ENCODE data around the gene HSPA12B.
A peak's percentile ranks its signal among the peaks of the same experiment; 100 is the strongest.

The HSPA12B gene

DNA sequence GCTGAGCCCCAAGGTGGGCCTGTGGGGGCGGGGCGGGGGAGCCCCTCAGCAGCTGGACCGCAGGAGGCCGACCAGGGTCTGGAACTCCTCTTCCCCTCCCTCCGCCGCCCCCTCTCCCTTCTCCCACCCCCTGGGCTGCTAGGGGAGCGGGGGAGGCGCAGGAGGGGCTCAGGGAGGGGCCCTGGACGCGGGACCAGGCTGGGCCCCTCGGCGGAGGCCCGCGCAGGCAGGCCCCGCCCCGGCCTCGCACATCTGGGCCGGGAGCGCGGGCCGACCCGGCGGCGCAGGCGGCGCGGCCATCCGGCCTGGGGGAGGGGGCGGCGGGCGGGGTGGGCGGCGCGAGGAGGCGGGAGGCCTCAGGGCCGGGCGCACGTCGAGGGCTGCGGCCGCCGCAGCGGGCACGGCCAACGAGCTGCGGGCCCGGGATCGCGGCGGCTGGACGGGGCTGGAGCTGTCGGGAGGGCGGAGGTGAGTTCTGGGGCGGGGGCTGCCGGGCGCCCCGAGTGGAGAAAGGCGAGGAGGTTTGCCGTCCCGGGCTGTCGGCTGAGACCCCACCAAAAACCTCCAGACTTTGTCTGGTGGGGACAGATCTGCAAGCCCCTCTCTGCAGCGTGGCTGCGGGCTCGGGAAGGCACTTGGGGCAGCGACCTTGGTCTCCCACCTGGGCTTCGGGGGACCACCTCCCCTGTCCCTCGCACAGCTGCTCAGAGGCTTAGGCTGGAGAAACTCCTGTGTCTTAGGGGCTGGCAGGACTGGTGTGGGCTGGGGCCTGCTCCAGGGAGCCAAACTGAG lies at the start of gene HSPA12B:
HSPA12B (plus strand) TSS at position 359 of the 792 bp plus-strand sequence. CDS start 5,990 bp downstream, outside the sequence.
- DNase-seq (ENCODE audit: low read depth) = no peak

DNA sequence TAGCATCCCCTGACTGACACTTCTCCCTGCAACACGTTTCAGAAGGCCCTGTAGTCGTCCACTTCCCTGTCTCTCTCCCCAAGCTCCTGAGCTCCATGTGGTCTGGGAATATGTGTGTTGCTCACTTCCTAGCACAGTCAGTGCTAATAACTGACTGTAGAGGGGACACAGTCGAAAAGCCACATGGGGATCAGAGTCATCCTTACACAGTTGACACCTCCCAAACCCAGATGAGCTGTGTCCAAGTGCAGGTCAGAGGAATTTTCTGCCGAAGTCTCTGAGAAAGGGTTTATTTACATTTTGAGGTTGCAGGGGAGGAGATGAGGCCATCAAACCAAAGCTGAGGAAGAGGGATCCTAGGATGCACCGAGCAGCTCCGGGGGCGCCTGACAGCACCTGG lies 47.1 kb upstream of the HSPA12B start:
- no peak for DNase-seq (ENCODE audit: low read depth)

- DNase-seq (ENCODE audit: low read depth) = no peak
Measured at GRCh38 chr20:3686421-3686820, 46.1 kb upstream of the HSPA12B start.

GRCh38 chr20:3686867-3687321 lies 45.6 kb upstream of the HSPA12B start:
- DNase-seq (ENCODE audit: low read depth) = peak; percentile 93

DNA sequence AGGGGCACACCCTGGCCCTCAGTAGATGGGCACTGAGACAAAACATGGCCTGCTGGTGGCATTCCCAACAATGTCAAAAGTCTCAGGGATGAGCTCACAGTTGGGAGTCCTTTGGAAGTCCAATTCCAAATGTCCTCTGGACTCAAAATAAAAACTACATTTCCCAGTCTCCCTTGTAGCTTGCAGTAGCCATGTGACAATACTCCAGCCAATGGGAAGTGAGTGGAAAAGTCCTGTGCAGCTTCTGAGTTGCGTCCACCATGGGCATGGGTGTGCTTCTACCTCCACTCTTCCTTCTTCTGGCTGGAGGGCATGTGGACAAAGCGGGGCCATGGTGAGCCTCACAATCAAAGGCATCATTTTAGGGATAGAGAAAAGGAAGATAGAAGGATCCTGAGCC lies 44.8 kb upstream of the HSPA12B start:
- peak; percentile 73 for DNase-seq (ENCODE audit: low read depth)

GRCh38 chr20:3689978-3690377 lies 42.5 kb upstream of the HSPA12B start:
- DNase-seq (ENCODE audit: low read depth) = no peak

DNA sequence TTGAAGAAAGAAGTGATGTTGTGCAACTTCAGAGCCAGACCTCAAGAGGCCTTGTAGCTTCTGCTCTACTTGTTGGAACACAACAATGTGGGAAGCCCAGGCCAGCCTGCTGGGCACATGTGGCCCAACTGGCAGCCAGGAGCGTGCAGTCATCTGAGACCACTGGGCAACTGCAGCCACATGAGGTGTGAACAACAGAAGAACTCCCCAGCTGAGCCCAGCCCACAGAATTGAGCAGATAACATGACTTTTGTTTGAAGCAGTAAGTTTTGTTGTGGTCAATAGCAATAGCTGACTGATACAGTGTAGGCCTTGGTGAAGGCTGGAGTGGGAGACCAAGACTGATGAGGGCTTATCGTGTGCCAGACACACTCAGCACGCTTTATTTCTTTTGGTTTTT lies 42.1 kb upstream of the HSPA12B start:
- DNase-seq (ENCODE audit: low read depth) = no peak

GRCh38 chr20:3691306-3691705 lies 41.2 kb upstream of the HSPA12B start:
- DNase-seq (ENCODE audit: low read depth) = no peak

- DNase-seq (ENCODE audit: low read depth) = no peak
Measured at GRCh38 chr20:3691897-3692296, 40.6 kb upstream of the HSPA12B start.

DNA sequence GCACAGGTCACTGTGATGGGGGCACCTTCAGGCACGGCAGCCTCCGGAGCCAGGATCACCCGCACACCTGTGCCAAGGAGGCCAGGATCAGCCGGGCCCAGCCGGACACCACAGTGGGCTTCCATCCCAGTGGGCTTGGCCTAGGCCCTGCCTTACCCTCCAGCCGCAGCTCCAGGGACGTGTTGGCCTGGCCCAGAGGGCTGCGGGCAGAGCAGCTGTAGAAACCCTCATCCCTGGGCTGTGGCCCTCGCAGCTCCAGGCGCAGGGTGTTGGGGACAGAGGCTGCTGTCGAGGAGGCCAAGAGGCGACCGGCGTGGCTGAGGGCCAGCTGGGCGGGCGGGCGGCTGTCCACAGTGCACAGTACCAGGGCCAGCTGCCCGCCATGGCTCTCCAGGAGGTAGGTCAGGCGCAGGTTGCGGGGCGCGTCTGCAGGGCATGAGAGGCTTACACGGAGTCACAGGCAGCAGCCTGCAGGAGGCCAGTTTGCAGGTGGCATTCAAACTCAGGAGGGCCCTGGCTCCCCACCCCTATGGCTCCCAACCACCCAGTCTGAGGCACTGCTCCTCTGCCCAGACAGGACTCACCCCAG lies 39.7 kb upstream of the HSPA12B start:
- DNase-seq (ENCODE audit: low read depth) = no peak

DNA sequence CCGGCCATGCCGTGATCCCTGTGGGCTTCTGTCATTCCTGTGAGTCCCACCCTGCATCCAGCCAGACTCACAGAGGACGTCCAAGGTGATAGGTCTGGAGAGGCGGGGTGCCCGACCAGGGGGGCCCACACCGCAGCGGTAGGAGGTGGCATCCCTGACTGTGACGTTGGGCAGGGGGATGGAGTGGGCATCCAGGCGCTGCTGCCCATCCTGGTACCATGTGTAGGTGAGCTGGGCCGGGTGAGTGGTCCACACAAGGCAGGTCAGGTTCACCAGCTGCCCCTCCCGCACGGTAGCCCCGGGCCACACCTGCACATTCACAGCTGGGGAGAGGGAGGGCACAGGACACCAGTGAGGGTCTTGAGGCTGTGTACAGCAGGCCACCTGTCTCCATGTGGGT lies 39.1 kb upstream of the HSPA12B start:
- no peak for DNase-seq (ENCODE audit: low read depth)

DNA sequence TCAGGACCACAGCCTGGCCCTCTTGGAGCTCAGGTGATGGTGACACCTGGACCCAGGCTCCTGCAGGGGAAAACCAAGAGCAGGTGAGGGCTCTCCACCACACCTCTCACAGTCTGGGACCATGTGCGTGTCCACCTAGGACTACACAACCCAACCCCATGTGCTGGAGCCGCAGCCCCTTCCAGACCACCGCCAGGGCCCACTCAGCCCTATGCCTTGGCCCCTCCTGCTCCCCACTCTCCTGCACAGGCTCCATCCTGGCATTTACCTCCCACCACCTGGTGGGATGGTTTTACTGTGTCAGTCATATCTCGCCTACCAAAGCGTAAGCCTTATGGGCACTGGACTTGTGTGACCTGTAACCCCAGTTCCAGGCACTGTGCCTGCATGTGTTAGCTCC lies 37.6 kb upstream of the HSPA12B start:
- no peak for DNase-seq (ENCODE audit: low read depth)

GRCh38 chr20:3696200-3696599 lies 36.3 kb upstream of the HSPA12B start:
- DNase-seq (ENCODE audit: low read depth) = no peak

GRCh38 chr20:3696745-3697587 lies 35.5 kb upstream of the HSPA12B start:
- DNase-seq (ENCODE audit: low read depth) = no peak

DNA sequence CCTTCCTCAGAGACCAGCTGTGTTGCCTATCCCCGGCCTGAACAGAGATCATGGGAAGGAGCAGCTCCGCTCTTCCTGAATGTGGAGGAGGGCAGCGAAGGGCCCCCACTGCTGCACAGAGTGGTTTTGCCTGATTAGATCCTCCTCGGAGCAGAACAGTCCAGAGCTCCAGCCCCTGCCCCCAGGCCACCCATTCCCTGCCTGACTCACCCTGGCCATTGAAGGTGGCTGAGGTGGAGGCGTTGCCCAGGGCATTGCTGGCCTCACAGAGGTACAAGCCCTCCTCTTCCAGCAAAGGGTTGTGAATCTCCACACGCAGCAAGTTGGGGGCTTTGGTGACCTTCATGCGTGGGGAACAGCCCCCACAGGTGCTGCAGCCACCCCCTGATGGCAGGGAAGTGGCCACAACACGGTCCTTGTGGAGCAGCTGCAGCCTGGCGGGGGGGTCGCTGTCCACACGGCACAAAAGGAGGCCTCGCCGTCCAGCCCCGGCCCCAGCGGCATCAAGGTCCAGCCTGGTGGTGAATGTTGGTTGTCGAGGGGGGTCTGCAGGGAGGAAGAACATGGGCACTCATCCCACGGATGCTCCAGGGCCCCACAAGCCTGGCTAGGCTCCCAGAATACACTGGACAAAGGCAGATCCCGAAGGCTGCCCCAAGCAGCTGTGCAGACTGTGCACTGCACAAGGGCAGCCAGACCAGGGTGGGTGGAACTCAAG lies 34.7 kb upstream of the HSPA12B start:
- no peak for DNase-seq (ENCODE audit: low read depth)

GRCh38 chr20:3698591-3699001 lies 33.9 kb upstream of the HSPA12B start:
- DNase-seq (ENCODE audit: low read depth) = no peak

- no peak for DNase-seq (ENCODE audit: low read depth)
Measured at GRCh38 chr20:3699037-3699436, 33.4 kb upstream of the HSPA12B start.

DNA sequence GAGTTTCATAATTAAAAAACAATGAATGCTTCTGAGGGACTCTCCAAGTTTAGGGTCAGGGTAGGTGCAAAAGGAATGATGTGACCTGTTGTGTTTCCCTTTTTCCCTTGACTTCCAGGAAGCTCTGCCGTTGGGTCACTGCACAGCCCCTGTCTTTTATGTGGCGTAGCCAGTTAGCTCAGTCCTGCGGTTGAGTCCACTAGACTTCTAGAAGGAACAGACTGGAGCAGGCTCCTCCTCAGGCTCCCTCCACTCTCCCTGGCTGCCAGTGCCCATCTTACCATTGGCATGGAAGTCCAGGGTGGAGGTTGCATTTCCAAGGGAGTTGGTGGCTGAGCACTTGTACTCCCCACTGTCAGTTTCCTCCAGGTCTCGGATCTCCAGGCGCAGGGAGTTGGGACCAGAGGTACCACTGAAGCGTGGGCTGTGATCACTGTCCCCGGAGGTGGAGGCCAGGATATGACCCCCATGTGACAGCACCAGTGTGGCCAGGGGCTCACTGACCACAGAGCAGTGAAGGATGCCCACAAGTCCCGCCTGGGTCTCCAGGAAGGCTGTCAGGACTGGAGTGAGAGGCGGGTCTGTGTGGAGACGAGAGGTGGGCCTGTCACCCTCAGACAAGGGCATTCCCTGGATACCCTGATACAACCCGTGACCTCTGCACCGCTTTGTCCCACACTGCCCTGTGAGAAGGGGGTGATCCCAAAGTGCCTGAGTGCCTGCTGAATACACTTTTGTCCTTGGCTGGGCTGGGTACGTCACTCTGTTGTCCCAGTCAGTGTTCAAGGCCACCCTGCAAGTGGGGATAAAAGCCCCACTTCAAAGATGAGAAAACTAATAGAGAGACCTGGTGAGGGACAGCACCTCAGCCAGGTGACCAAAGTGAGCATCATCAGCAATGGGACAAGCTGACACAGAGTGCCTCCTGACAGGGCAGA lies 31.2 kb upstream of the HSPA12B start:
- no peak for DNase-seq (ENCODE audit: low read depth)

GRCh38 chr20:3702611-3703391 lies 29.7 kb upstream of the HSPA12B start:
- no peak for DNase-seq (ENCODE audit: low read depth)

- DNase-seq (ENCODE audit: low read depth) = no peak
Measured at GRCh38 chr20:3704087-3704486, 28.4 kb upstream of the HSPA12B start.

Measured in fibroblast of gingiva (primary cell).